GM13977 (cell line): Measurements from ENCODE around the gene DVL1.

Source experiments
- DNase-seq: peaks from one replicate; pipeline ENCODE4 v3.0.0; 2012; ENCODE audit warnings: low spot score
- in situ Hi-C: fragments of 300-500 bp; cut with MboI; formaldehyde crosslinking; loops from one replicate; pipeline ENCODE4 v1.12.0; 2022; ENCODE audit warnings: low sequenced_read_pairs, low pct_unique_long_range_greater_than_20kb, mixed read lengths, inconsistent platforms; ENCODE audit not compliant: unreplicated experiment
- TF ChIP-seq, protein P1 (sequence below): IDR thresholded peaks from 2 replicates; pipeline ENCODE4 v1.5.1; 2012; ENCODE audit warnings: mild to moderate bottlenecking, control low read depth; ENCODE audit not compliant: insufficient read depth; ENCODE audit errors: extremely low read depth, missing control alignments

Gene DVL1

DNA sequence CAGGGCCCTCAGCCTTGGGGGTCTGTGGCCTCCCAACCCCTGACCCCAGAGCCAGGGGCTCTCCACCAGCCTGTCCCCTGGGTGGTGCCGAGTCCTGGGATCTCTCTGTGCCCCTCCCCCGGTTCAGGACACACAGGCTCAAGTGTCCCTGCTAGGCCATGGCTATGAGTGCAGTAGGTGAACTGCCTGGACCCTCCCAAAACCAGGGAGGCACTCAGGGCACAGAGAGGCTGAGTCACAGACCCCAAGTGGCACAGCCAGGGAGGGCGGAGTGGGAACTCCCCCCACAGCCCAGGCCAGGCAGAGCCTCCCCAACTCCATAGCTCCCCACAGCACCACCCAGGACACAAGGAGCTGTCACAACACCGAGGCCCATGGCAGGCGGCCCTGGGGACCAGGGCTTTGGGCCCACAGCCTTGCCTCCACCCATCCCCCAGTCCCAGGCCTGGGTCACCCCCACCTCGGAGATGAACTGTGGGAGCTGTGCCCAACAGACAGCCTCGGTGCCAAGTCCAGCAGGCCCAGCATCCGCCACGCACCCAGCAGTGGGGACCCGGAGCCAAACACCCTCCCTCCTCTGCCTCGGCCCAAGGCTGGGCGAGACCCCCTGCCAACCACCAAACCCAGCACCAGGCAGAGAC lies 3.2 kb downstream of the DVL1 start:
- TF ChIP-seq, protein P1, sequence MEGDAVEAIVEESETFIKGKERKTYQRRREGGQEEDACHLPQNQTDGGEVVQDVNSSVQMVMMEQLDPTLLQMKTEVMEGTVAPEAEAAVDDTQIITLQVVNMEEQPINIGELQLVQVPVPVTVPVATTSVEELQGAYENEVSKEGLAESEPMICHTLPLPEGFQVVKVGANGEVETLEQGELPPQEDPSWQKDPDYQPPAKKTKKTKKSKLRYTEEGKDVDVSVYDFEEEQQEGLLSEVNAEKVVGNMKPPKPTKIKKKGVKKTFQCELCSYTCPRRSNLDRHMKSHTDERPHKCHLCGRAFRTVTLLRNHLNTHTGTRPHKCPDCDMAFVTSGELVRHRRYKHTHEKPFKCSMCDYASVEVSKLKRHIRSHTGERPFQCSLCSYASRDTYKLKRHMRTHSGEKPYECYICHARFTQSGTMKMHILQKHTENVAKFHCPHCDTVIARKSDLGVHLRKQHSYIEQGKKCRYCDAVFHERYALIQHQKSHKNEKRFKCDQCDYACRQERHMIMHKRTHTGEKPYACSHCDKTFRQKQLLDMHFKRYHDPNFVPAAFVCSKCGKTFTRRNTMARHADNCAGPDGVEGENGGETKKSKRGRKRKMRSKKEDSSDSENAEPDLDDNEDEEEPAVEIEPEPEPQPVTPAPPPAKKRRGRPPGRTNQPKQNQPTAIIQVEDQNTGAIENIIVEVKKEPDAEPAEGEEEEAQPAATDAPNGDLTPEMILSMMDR: no peak
- in situ Hi-C loops: no loop called here
- DNase-seq: no peak

DNA sequence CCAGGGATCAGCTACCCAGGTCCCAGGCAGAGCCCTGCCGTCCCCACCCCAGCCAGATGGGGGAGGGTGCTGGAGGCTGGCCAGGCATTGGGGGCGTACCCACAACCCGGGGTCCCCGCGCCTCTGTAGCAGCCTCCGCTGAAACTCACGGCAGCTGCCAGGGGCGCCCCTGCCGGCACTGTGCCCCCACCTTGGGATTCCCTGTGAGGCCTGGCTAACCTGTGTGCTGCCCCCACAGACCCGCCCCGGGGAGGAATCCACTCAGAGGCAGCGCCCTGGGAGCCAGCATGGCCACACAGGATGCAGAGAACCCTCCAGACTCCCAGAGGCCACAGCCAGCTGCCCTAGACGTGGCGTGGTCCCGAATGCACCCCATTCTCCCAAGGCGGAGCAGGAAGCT lies 3.8 kb downstream of the DVL1 start:
- no peak for DNase-seq
- TF ChIP-seq, protein P1: no peak
- in situ Hi-C loops: no loop called here

DNA sequence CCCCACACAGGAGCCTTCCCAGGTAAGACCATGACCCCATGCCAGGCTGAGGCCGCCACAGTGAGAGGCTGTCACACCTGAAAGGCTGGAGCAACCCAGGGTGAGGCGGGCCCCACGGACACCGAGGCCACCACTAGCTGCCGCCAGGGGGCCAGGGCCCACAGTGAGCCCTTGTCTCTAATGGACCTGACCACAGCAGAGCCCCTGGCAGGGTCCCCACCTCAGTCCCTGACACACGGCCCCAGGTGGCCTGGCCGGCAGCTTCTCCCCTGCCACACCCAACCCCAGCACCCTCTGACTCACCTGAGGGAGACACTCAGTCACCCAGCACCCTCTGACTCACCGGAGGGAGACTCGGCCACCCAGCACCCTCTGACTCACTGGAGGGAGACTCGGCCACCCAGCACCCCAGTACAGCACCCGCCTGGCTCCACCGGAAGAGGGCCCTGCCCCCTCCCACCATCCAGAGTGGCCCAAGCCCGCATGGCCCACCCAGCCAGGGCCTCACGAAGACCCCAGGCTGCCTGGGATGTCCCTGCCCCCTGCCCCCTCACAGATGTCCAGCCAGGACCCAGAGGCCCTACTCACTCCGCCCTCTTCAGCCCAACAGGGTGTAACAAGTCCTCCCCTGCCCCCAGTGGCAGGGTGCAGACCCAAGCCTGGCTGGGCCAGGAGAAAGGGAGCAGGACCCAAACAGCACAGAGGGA lies 4.4 kb downstream of the DVL1 start:
- TF ChIP-seq, protein P1: no peak
- in situ Hi-C loops: no loop called here
- DNase-seq: no peak

DNA sequence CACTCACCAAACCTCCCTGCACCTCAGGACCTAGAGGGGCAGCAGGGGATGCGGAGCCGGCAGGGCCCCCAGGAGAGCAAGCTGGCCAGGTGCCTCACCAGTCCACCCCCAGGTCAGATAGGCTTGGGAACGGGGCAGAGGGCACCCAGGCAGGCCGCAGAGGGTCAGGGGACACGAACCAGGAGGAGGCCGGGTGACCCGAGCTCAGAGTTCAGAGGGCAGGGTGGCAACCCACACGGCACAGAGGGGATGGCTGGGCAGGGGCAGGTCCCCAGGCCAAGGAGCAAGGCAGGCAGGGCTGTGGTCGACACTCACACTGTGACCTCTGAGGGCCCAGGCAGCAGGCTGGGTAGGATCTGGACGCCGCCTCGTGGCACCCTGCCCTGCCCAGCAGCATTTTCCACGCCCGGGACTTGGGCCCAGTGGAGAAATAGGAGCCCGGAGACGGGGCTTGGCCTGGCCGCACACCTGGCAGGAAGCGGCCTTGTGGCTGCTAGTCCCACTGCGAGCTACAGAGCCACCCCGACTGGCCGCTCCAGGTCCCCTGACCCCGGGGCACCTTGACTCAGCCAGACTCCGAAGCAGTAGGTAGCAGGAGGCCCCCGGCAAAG lies 5.3 kb downstream of the DVL1 start:
- TF ChIP-seq, protein P1: no peak
- DNase-seq: no peak
- in situ Hi-C loops: no loop called here

DNA sequence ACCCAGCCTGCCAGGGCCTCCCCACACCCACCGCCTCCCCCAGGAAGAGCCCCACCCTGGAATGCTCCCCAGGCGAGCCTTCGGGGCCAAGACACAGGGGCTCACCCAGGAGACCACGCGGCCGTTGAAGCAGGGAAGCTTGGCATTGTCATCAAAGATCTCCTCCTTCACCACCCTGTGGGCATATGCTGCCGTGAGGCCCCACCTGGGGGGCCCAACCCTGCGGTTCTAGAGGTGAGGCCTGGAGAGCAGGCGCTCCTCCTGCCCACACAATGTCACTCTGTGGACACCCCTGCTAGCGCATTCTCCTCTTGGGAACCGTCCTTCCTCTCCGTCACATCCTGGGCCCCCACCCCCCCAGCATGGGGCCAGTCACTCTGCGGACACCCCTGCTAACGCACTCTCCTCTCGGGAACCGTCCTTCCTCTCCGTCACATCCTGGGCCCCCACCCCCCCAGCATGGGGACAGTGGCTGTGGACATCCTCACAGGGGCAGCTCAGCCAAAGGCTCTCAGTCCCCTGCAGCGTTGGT lies 6.6 kb downstream of the DVL1 start:
- TF ChIP-seq, protein P1: no peak
- in situ Hi-C loops: no loop called here
- DNase-seq: no peak

DNA sequence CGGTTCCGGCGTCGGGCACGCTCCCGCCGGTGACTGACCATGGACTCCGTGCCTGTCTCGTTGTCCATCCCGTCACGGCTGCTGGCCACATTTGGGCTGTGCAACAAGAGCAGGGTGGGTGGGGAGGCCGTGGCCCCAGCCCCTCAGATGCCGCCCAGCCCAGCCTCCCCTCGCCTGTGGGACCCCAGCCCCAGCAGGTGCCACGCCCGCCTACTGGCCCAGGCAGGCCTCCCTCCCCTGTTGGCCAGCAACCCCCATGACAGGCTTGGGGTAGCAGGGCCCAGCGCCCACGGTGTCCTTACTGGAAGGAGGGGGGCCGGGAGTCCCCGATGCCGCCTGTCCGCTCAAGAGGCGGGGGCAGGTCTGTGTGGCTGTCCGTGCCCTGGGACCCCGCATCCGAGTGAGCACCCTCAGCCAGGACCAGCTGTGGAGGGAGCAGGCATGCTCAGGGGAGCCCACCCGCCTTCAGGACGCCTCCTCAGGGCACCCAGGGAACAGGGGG lies 7.1 kb downstream of the DVL1 start:
- no peak for DNase-seq
- in situ Hi-C loops: no loop called here

More for the DNA sequence above, 7.1 kb downstream of the DVL1 start:
- TF ChIP-seq, protein P1: no peak
